ENCODE results near the gene MAP3K20. TPM values are rescaled to one million over a fixed set of nuclear protein-coding genes. Genes with fewer than 3 reads are reported as not detected.
"Not testable (repeated sequence)": the region's sequence is repeated elsewhere in the genome, so short reads cannot be mapped to it uniquely, and the experiment has no call there.

Gene MAP3K20
- total RNA-seq, 1 experiment from 2014 or later, result 15.2 TPM

DNA sequence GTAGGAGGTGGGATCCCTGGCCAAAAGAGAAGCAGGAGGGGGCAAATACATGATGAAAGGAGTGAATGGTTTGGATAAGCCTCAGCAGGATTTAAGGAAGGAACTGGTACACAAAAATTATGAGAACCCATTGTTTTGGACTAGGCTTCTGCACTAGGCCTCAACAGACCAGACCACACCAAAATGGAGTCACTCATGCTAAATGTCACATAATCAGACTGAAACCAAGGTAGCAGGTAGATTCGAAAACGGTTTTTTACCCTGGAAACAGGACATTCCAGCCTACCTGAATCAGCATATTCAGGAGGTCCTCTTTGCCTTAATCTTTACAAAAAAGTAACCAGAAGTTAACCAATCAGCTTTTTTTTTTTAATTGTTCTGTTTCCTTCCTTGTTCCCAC is 229.7 kb downstream of the MAP3K20 start:
- ATAC-seq (no peak), DNase-seq (ENCODE audit: low spot score) (no peak)
- H3K36me3 Mint-ChIP-seq, result peaks cover 38% of the 10 kb centered on the region
- no peak overlapping the region for H3K4me3 Mint-ChIP-seq
- H3K4me1 Mint-ChIP-seq, result peaks cover 51% of the 10 kb centered on the region
- no peaks in the 10 kb centered on the region; the same call in 1 of the 2 replicates for H3K27me3 Mint-ChIP-seq (ENCODE audit: low read depth)
- CTCF ChIA-PET, result no interaction called here
- peaks cover 45% of the 10 kb centered on the region for H3K9me3 Mint-ChIP-seq
- H3K27ac Mint-ChIP-seq, result peak overlapping the region; percentile 42; the same call in 1 of the 2 replicates
- TF ChIP-seq, protein P1, sequence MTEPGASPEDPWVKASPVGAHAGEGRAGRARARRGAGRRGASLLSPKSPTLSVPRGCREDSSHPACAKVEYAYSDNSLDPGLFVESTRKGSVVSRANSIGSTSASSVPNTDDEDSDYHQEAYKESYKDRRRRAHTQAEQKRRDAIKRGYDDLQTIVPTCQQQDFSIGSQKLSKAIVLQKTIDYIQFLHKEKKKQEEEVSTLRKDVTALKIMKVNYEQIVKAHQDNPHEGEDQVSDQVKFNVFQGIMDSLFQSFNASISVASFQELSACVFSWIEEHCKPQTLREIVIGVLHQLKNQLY (CRISPR knock-in tag; IDR thresholded peaks at IDR 0.05), result no peak
- TF ChIP-seq MXD4 (CRISPR knock-in tag; IDR thresholded peaks at IDR 0.05; ENCODE audit: borderline replicate concordance), result peak; percentile 59; the same call in 1 of the 2 replicates
- TF ChIP-seq, protein P2, sequence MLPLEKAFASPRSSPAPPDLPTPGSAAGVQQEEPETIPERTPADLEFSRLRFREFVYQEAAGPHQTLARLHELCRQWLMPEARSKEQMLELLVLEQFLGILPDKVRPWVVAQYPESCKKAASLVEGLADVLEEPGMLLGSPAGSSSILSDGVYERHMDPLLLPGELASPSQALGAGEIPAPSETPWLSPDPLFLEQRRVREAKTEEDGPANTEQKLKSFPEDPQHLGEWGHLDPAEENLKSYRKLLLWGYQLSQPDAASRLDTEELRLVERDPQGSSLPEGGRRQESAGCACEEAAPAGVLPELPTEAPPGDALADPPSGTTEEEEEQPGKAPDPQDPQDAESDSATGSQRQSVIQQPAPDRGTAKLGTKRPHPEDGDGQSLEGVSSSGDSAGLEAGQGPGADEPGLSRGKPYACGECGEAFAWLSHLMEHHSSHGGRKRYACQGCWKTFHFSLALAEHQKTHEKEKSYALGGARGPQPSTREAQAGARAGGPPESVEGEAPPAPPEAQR (CRISPR knock-in tag; IDR thresholded peaks at IDR 0.05), result 0 out of 2 replicates have a peak, but pooled peaks have one; percentile 54
- TF ChIP-seq, protein P3, sequence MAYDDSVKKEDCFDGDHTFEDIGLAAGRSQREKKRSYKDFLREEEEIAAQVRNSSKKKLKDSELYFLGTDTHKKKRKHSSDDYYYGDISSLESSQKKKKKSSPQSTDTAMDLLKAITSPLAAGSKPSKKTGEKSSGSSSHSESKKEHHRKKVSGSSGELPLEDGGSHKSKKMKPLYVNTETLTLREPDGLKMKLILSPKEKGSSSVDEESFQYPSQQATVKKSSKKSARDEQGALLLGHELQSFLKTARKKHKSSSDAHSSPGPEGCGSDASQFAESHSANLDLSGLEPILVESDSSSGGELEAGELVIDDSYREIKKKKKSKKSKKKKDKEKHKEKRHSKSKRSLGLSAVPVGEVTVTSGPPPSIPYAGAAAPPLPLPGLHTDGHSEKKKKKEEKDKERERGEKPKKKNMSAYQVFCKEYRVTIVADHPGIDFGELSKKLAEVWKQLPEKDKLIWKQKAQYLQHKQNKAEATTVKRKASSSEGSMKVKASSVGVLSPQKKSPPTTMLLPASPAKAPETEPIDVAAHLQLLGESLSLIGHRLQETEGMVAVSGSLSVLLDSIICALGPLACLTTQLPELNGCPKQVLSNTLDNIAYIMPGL (CRISPR knock-in tag; IDR thresholded peaks at IDR 0.05), result no peak
- POLR2A ChIA-PET, result no interaction called here

DNA sequence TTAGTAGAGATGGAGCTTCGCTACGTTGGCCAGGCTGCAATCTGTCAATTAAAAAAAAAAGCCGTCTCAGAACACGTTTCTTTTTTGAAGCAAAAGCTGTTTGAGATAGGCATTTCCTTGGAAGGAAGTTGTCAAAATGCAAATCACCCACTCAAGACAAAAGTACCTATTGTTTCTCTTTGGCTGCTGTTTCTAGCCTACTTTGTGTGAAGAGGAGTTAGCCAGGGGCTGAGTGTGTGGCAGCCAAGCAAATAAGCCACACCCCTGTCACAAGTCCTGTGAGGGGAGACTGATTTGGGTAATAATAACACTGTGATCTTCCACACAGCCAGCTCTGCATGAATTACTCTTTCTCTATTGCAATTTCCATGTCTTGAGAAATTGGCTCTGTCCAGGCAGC is 231.6 kb downstream of the MAP3K20 start:
- POLR2A ChIA-PET, result no interaction called here
- no peak overlapping the region for H3K4me3 Mint-ChIP-seq

DNA sequence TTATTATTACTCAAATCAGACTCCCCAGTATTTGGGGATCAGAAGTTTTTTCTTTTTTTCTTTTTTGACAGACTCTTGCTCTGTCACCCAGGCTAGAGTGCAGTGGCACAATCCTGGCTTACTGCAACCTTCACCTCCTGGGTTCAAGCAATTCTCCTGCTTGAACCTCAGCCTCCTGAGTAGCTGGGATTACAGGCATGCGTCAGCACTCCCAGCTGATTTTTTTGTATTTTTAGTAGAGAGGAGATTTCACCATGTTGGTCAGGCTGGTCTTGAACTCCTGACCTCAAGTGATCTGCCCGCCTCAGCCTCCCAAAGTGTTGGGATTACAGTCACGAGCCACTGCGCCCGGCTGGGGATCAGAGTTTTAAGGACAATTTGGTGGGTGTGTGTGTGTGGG is 233.7 kb downstream of the MAP3K20 start:
- H3K36me3 Mint-ChIP-seq; CTCF ChIA-PET; H3K4me3 Mint-ChIP-seq; ATAC-seq; DNase-seq (ENCODE audit: low spot score); H3K27me3 Mint-ChIP-seq (ENCODE audit: low read depth); POLR2A ChIA-PET; H3K27ac Mint-ChIP-seq: not testable (repeated sequence)
- peaks cover 46% of the 10 kb centered on the region for H3K4me1 Mint-ChIP-seq
- peaks cover 17% of the 10 kb centered on the region for H3K9me3 Mint-ChIP-seq

More for the DNA sequence above, 231.6 kb downstream of the MAP3K20 start:
- Mint-ChIP-seq H3K9me3 (peaks cover 28% of the 10 kb centered on the region), H3K27me3 (ENCODE audit: low read depth) (no peaks in the 10 kb centered on the region), H3K4me1 (peaks cover 51% of the 10 kb centered on the region), H3K36me3 (peaks cover 22% of the 10 kb centered on the region), H3K27ac (peak overlapping the region; percentile 91)
- CTCF ChIA-PET, result interaction anchor here (0.9 kb wide), 1 partner anchor 48 kb away, joined by 3 read pairs; no protein-coding TSS in a partner anchor
- ATAC-seq (peak; percentile 84), DNase-seq (ENCODE audit: low spot score) (no peak)
- TF ChIP-seq, protein P3 (CRISPR knock-in tag; IDR thresholded peaks at IDR 0.05), result no peak
- TF ChIP-seq, protein P4, sequence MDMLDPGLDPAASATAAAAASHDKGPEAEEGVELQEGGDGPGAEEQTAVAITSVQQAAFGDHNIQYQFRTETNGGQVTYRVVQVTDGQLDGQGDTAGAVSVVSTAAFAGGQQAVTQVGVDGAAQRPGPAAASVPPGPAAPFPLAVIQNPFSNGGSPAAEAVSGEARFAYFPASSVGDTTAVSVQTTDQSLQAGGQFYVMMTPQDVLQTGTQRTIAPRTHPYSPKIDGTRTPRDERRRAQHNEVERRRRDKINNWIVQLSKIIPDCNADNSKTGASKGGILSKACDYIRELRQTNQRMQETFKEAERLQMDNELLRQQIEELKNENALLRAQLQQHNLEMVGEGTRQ (CRISPR knock-in tag; IDR thresholded peaks at IDR 0.05), result no peak
- TF ChIP-seq, protein P5, sequence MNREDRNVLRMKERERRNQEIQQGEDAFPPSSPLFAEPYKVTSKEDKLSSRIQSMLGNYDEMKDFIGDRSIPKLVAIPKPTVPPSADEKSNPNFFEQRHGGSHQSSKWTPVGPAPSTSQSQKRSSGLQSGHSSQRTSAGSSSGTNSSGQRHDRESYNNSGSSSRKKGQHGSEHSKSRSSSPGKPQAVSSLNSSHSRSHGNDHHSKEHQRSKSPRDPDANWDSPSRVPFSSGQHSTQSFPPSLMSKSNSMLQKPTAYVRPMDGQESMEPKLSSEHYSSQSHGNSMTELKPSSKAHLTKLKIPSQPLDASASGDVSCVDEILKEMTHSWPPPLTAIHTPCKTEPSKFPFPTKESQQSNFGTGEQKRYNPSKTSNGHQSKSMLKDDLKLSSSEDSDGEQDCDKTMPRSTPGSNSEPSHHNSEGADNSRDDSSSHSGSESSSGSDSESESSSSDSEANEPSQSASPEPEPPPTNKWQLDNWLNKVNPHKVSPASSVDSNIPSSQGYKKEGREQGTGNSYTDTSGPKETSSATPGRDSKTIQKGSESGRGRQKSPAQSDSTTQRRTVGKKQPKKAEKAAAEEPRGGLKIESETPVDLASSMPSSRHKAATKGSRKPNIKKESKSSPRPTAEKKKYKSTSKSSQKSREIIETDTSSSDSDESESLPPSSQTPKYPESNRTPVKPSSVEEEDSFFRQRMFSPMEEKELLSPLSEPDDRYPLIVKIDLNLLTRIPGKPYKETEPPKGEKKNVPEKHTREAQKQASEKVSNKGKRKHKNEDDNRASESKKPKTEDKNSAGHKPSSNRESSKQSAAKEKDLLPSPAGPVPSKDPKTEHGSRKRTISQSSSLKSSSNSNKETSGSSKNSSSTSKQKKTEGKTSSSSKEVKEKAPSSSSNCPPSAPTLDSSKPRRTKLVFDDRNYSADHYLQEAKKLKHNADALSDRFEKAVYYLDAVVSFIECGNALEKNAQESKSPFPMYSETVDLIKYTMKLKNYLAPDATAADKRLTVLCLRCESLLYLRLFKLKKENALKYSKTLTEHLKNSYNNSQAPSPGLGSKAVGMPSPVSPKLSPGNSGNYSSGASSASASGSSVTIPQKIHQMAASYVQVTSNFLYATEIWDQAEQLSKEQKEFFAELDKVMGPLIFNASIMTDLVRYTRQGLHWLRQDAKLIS (CRISPR knock-in tag; IDR thresholded peaks at IDR 0.05; ENCODE audit: borderline replicate concordance), result no peak
- TF ChIP-seq JAZF1 (CRISPR knock-in tag; IDR thresholded peaks at IDR 0.05), result no peak

All from WTC11 (cell line).